ENCODE results near the gene ZCCHC14.
"Not testable (repeated sequence)": the region's sequence is repeated elsewhere in the genome, so short reads cannot be mapped to it uniquely, and the experiment has no call there.

Gene ZCCHC14

DNA sequence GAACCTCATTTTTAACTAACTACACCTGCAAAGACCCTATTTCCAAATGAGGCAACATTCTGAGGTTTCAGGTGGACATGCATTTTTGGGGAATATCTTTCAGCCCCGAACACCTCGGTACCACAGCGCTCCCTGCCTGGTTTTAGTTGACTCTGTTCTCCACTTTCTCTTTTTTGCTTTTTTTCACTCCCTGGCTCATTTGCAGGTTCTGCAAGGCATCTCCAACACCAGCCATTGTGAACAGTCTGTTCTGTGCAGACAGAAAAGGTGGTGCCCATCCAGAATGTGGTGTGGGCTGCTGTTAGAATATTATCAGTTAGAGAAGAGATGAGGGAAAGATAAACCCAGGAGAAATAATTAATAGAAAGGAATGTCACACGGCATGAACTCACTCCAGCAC, 32.5 kb upstream of the ZCCHC14 start:
- Histone ChIP-seq H3K9ac (ENCODE audit: low read length) (no peak overlapping the region), H3K27me3 (replicated peaks; ENCODE audit: insufficient read depth, low read length) (peaks cover 14% of the 10 kb centered on the region), H3K9me3 (replicated peaks; ENCODE audit: insufficient read depth, low read length) (no peaks in the 10 kb centered on the region), H3K4me2 (ENCODE audit: low read depth, low read length) (no peak overlapping the region), H3K27ac (ENCODE audit: low read length) (no peak overlapping the region), H3K79me2 (ENCODE audit: low read length) (no peaks in the 10 kb centered on the region), H4K20me1 (ENCODE audit: insufficient read depth, low read length) (no peaks in the 10 kb centered on the region), H2AFZ (ENCODE audit: low read length) (no peak overlapping the region), H3F3A (ENCODE audit: insufficient read depth, low read length) (no peaks in the 10 kb centered on the region), H3K4me1 (ENCODE audit: low read length) (no peaks in the 10 kb centered on the region), H3K36me3 (replicated peaks; ENCODE audit: insufficient read depth, low read length) (no peaks in the 10 kb centered on the region), H3K9me2 (replicated peaks; ENCODE audit: insufficient read depth, low read length) (no peaks in the 10 kb centered on the region), H3K4me3 (ENCODE audit: low read length) (no peak overlapping the region)
- DNase-seq, result no peak
- TF ChIP-seq EZH2 (optimal IDR thresholded peaks at IDR 0.05; ENCODE audit: low read depth, low read length) (no peak), EZH2phosphoT487 (IDR thresholded peaks at IDR 0.05; ENCODE audit: low read length) (no peak), CTCF (IDR thresholded peaks at IDR 0.05; ENCODE audit: low read length) (no peak)

DNA sequence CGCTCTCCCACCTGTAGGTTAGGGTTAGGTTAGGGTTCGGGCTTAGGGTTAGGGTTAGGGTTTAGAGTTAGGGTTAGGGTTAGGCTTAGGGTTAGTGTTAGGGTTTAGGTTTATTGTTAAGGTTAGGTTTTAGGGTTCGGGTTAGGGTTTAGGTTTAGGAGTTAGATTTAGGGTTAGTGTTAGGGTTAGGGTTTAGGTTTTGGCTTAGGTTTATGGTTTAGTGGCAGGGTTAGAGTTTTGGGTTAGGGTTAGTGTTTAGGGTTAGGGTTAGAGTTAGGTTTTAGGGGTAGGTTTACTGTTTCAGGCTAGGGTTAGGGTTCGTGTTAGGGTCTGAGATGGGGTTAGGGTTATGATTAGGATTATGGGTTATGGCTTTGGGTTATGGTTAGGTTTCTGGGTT, 31.6 kb upstream of the ZCCHC14 start:
- H4K20me1 ChIP-seq (ENCODE audit: insufficient read depth, low read length), result no peaks in the 10 kb centered on the region
- no peaks in the 10 kb centered on the region for H3K9me3 ChIP-seq (replicated peaks; ENCODE audit: insufficient read depth, low read length)
- H3K9me2 ChIP-seq (replicated peaks; ENCODE audit: insufficient read depth, low read length), result no peaks in the 10 kb centered on the region
- H3K79me2 ChIP-seq (ENCODE audit: low read length), result no peaks in the 10 kb centered on the region
- no peaks in the 10 kb centered on the region for H3K36me3 ChIP-seq (replicated peaks; ENCODE audit: insufficient read depth, low read length)
- H3K4me2 ChIP-seq (ENCODE audit: low read depth, low read length), result no peak overlapping the region
- H3F3A ChIP-seq (ENCODE audit: insufficient read depth, low read length), result no peaks in the 10 kb centered on the region
- H3K27me3 ChIP-seq (replicated peaks; ENCODE audit: insufficient read depth, low read length), result peaks cover 10% of the 10 kb centered on the region
- no peak for DNase-seq
- TF ChIP-seq EZH2 (optimal IDR thresholded peaks at IDR 0.05; ENCODE audit: low read depth, low read length) (no peak), CTCF (IDR thresholded peaks at IDR 0.05; ENCODE audit: low read length) (no peak), EZH2phosphoT487 (IDR thresholded peaks at IDR 0.05; ENCODE audit: low read length) (no peak)
- no peak overlapping the region for H3K27ac ChIP-seq (ENCODE audit: low read length)
- no peak overlapping the region for H2AFZ ChIP-seq (ENCODE audit: low read length)
- no peaks in the 10 kb centered on the region for H3K4me1 ChIP-seq (ENCODE audit: low read length)
- no peak overlapping the region for H3K9ac ChIP-seq (ENCODE audit: low read length)
- no peak overlapping the region for H3K4me3 ChIP-seq (ENCODE audit: low read length)

- H3K4me2 ChIP-seq (ENCODE audit: low read depth, low read length); H3K9me2 ChIP-seq (replicated peaks; ENCODE audit: insufficient read depth, low read length); H2AFZ ChIP-seq (ENCODE audit: low read length); H3K9ac ChIP-seq (ENCODE audit: low read length); H3K79me2 ChIP-seq (ENCODE audit: low read length); H4K20me1 ChIP-seq (ENCODE audit: insufficient read depth, low read length); H3K4me1 ChIP-seq (ENCODE audit: low read length); H3F3A ChIP-seq (ENCODE audit: insufficient read depth, low read length); H3K9me3 ChIP-seq (replicated peaks; ENCODE audit: insufficient read depth, low read length); H3K27ac ChIP-seq (ENCODE audit: low read length); DNase-seq; H3K4me3 ChIP-seq (ENCODE audit: low read length); H3K36me3 ChIP-seq (replicated peaks; ENCODE audit: insufficient read depth, low read length): not testable (repeated sequence)
- H3K27me3 ChIP-seq (replicated peaks; ENCODE audit: insufficient read depth, low read length), result peaks cover 12% of the 10 kb centered on the region
Observed at GRCh38 chr16:87523605-87524004, 30.8 kb upstream of the ZCCHC14 start.

GRCh38 chr16:87521764-87522163, 28.9 kb upstream of the ZCCHC14 start:
- not testable (repeated sequence) for H3K4me1 ChIP-seq (ENCODE audit: low read length); DNase-seq; H3K9me3 ChIP-seq (replicated peaks; ENCODE audit: insufficient read depth, low read length); H3K4me2 ChIP-seq (ENCODE audit: low read depth, low read length); H3K36me3 ChIP-seq (replicated peaks; ENCODE audit: insufficient read depth, low read length); H3K4me3 ChIP-seq (ENCODE audit: low read length); H4K20me1 ChIP-seq (ENCODE audit: insufficient read depth, low read length); H3K9ac ChIP-seq (ENCODE audit: low read length); H3K79me2 ChIP-seq (ENCODE audit: low read length); H2AFZ ChIP-seq (ENCODE audit: low read length); H3F3A ChIP-seq (ENCODE audit: insufficient read depth, low read length); H3K27ac ChIP-seq (ENCODE audit: low read length); H3K9me2 ChIP-seq (replicated peaks; ENCODE audit: insufficient read depth, low read length)
- H3K27me3 ChIP-seq (replicated peaks; ENCODE audit: insufficient read depth, low read length), result peaks cover 26% of the 10 kb centered on the region

- DNase-seq; H3K4me2 ChIP-seq (ENCODE audit: low read depth, low read length); H3K9ac ChIP-seq (ENCODE audit: low read length); H3K4me1 ChIP-seq (ENCODE audit: low read length); H2AFZ ChIP-seq (ENCODE audit: low read length); H3K36me3 ChIP-seq (replicated peaks; ENCODE audit: insufficient read depth, low read length); H3K9me2 ChIP-seq (replicated peaks; ENCODE audit: insufficient read depth, low read length); H3K79me2 ChIP-seq (ENCODE audit: low read length); H3K4me3 ChIP-seq (ENCODE audit: low read length); H3F3A ChIP-seq (ENCODE audit: insufficient read depth, low read length); H3K9me3 ChIP-seq (replicated peaks; ENCODE audit: insufficient read depth, low read length); H3K27ac ChIP-seq (ENCODE audit: low read length); H4K20me1 ChIP-seq (ENCODE audit: insufficient read depth, low read length): not testable (repeated sequence)
- peaks cover 32% of the 10 kb centered on the region for H3K27me3 ChIP-seq (replicated peaks; ENCODE audit: insufficient read depth, low read length)
Observed at GRCh38 chr16:87519170-87519569, 26.3 kb upstream of the ZCCHC14 start.

- not testable (repeated sequence) for H3K9ac ChIP-seq (ENCODE audit: low read length); H3K4me3 ChIP-seq (ENCODE audit: low read length); H3K9me2 ChIP-seq (replicated peaks; ENCODE audit: insufficient read depth, low read length); H3K4me2 ChIP-seq (ENCODE audit: low read depth, low read length); H3F3A ChIP-seq (ENCODE audit: insufficient read depth, low read length); H3K9me3 ChIP-seq (replicated peaks; ENCODE audit: insufficient read depth, low read length); DNase-seq; H3K36me3 ChIP-seq (replicated peaks; ENCODE audit: insufficient read depth, low read length); H2AFZ ChIP-seq (ENCODE audit: low read length); H4K20me1 ChIP-seq (ENCODE audit: insufficient read depth, low read length); H3K79me2 ChIP-seq (ENCODE audit: low read length); H3K27ac ChIP-seq (ENCODE audit: low read length); H3K4me1 ChIP-seq (ENCODE audit: low read length)
- H3K27me3 ChIP-seq (replicated peaks; ENCODE audit: insufficient read depth, low read length), result peaks cover 32% of the 10 kb centered on the region
Observed at GRCh38 chr16:87518430-87519051, 25.7 kb upstream of the ZCCHC14 start.
